GM18511 (cell line): ENCODE measurements around the gene INF2.

ENCODE experiments used
- ATAC-seq: cut with Tn5 transposase; IDR thresholded peaks from one replicate; pipeline ENCODE4 v1.9.1; 2021; ENCODE audit warnings: mild to moderate bottlenecking, moderate library complexity; ENCODE audit not compliant: unreplicated experiment

INF2 gene

GRCh38 chr14:104688505-104689108 lies 811 bp upstream of the INF2 start:
- ATAC-seq, result no peak

DNA sequence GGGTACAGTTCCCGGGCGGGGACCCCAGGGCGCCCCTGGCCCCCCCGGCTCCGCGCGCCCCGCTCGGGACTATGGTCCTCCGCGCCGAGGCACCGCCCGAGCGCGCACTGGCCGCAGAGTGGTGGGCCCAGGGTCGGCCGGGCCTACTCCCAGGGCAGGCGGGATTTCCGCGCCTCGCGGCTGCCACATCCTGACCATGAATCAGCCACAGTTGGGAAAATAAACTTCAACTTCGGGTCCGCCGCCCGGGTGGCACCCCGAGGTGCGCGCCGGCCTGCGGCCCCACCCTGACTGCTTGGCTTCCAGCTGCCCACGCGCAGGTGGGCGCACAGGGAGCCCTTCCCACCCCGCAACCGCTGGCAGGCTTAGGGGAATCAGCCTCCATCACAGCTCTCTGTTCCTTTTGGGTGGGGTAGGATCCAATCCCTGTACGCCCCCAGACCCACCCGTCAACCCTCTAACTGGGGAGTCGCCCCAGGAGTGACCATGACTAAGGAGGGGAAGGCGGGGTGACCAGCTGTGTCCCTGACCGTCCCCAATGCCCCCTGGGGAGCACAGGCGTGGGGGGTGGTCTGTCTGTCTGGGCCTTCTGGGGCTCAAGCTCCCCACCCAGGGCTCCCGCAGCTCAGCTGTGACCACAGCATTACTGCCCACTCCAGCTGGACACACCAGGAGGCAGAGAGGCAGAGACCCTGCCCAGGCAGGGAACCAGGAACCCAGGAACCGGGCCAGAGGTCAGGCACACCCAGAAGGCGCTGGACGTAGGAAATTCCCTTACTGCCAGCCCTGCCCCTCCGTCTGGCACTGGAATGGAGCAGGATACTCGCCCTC lies 678 bp downstream of the INF2 start:
- ATAC-seq, result no peak

DNA sequence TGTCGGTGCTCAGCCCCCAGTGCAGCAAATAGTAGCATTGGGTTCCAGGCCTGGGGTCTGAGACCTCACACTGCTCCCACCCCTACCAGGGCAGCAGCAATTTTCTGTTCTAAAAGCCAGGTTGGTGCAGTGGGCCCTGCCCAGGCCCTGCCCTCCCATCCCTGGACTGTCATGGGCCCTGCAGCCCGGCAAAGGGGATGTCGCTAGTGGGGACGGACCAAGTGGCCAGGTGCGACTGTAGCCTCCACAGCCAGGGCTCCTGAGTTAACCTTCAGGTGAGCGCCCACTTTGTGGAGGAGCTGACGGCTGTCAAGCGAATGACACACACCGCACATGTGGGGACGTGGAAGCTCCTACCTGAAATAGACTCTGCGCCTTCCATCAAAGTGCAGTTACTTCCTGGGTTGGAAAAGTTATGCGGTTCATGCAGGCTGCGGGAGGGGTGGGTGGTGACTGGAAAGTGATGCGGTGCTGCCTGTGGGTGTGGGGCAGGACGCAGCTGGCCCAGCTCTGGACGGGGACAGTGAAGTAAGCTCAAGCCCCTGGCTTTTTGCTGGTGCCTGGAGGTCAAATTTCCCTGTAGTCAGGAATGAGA lies 1.5 kb downstream of the INF2 start:
- no peak for ATAC-seq

- ATAC-seq, result no peak
These were observed 2.3 kb downstream of the INF2 start for GRCh38 chr14:104691546-104692260.

DNA sequence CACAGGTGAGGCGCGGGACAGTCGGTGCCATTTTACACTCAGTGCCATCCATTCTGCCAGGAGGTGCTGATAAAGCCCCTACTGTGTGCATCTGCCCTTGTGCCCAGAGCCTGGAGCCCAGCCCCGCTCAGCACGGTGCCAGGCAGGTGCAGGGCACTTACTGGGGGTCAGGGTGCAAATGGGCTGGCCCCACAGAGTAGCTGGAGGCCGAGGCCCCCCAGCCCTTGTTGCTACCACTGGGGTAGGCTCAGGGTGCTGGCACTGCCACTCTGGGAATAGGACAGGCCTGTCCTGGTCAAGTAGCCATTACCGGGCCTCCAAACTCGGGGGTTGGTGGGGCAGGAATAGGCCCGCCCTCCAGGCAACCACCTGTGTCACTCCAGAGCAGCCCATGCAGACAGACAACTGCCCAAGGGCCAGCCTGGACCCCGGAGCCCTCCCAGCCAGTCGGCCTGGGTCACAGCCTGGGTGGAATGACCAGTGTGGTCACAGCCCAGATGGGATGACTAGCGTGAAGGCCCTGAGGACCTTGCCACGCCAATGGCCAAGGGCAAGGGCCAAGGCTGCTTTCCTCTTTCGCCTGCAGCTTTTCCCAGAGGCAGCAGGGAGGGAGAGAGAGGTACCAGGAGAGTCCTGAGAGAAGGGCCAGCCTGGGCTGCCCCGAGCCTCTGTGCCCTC lies 3.0 kb downstream of the INF2 start:
- no peak for ATAC-seq

GRCh38 chr14:104692939-104693315 lies 3.5 kb downstream of the INF2 start:
- ATAC-seq, result no peak

DNA sequence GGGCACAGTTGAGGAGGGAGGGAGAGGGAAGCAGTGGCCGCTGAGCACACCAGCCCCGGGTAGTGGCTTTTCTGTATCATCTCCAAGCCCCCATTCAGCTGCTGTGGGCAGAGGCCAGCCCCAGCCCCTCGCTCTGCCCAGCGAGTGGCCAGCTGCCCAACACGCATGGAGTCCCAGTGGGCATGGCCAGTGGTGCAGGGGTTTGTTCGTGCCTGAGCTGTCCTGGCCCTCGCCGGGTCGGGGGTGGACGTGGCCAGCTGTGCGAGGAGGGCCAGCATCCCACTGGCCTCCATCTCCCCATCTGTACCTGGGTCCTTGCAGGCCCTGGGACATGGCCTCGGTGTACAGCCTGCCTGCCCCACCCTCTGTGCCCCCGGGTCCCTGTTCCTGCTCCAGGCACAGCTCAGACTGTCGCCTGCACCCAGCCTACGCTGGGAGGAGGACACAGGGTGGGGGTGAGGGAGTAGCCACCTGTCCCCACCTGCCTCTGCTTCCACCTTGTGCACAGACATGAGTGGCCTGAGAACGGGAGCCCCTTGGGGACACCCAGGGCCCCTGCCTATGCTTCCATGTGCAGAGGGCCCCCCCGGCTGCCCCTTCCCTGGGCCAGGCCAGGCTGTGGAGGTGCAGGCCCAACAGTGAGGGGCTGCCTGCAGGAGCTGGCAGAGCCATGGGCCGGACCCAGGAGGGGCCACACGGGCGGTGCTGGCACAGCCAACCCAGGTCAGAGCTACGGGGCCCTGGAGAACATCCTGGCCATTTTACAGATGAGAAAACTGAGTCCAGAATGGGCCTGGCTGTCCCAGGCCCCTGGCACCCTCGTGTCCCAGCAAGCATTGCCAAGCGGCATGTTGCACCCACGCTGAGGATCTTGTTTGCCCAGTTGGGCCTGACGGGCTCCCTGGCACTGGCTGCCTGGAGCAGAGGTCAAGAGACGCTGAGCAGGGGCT lies 4.3 kb downstream of the INF2 start:
- no peak for ATAC-seq

DNA sequence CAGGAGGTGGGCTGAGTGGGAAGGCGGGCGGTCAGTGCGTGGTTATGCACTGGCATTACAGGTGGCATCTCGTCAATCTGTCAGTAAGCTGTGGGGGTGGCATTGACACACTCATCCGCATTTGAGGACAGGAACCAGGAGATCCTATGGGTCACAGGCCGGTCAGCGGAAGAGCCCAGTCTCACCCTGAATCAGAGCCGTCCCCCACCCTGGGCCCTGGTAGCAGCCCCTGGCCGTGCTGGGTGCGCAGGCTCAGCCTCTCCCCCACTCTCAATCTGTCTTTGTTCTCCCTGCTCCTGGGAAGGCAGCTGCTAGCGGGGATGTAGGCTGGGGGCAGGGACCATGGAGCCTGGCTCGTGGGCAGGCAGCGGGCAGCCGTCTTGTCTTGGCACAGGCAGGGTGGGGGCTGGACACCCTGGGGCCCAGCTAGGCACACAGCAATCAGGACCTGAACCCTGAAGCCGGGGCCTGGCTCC lies 5.1 kb downstream of the INF2 start:
- no peak for ATAC-seq

GRCh38 chr14:104694991-104695659 lies 5.7 kb downstream of the INF2 start:
- no peak for ATAC-seq

DNA sequence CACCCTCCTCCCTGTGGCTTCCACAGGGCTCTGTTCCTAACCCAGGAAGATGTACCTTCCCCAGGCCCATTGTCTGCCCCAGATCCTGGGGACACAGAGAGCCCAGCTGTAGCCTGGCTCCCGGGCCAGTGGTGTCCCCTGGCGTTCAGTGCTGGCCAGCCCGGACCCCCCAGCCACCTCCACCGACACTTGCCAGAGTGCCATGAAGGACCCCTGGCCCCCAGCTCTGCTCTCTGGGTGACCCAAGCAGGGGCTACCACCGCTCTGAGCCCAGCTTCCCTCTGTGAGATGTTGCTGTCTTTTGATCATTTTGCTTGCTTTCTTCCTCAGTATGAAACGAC lies 6.2 kb downstream of the INF2 start:
- ATAC-seq, result no peak

DNA sequence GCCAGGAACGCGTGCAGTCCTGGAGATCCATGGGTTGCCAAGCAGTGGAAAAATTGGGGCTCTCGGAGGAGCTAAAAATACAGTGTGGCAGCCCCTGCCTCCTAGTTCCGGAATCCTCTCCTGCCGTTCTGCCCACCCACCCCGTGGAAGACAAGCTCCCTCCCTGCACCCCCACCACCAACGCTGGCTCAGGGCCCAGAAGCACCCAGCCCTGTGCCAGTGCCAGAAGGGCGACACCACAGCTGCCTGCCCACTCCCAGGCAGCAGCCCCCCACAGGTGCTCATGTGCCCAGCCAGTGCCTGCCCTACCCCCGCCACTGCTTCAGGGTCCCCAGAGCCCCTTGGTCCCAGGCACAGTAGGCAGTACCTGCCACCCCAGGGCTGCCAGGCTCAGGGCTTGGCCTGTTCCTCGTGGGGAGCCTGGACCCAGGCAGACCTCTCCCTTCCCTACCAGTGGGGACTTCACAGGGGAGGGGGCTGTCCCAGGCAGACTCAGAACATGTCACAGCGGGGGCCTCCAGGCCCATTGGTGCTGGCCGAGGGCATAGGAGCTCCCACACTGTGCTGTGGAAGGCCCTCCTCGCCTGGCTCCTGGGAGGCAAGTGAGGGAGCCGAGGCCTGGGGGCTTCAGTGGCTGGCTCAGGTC lies 7.4 kb downstream of the INF2 start:
- ATAC-seq, result no peak

GRCh38 chr14:104697317-104697703 lies 7.9 kb downstream of the INF2 start:
- ATAC-seq, result no peak

DNA sequence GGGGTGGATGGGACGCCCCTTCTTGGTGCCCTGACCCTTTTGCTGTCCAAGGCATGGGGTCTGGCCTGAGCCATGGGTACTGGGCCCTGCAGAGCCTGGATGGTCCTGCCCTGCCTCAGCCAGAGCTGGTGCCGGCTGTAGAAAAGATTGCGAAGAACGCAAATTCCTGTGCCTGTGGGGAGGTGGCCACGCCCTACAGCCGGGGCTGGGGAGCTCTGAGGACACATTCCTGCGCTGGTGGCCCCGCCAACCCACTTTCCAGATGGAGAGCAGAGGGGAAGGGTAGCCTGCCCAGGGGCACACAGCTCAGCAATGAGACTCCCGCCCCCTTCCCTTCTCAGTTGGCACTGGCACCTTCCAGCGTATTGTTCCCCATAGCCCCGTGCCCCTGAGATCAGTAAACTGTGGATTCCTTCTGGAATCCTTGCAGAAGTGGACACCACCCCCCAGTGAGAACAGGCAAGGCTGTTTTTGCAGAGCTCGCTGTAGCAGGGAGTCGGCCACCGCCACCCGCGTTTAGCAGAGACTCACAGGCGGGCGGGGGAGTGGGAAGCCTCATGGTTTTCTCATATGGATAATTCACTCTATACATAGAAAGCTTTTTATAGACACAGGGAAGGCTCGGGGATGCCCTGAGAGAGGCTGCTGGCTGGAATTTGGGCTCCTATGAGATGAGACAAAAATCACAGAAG lies 8.6 kb downstream of the INF2 start:
- ATAC-seq, result no peak

DNA sequence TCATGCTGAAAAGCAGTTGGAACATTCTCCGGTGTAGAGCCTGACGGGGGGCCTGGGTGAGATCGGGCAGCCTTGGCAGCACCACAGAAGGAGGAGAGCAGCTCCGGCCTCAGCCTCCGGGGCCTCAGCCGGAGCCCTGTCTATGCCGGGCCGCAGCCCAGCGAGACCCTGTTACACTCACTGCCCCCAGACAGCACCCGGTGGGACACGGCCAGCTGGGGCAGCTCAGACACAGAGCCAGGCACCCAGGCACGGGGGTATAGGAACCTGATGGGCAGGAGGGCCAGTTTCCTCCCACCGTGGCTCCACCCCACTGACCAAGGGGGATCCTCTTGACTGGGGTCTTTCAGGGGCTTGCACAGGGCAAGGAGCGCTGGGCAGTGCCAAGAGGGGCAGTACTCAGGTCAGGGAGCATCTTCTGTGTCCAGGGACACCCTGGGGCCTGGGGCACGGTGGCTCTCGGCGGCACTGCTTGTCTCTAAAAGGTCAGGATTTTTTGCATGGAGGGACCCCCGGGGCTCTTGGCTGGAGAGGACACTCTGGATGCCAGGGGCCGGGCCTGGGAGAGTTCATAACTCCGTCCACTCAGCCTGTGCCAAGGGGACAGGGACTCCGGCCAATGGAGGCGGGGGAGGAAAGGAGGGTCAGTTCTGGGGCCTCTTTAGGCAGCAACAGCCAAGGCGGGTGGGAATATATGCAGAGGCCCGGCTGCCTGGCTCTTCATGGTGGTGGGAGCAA lies 9.4 kb downstream of the INF2 start:
- ATAC-seq, result no peak

DNA sequence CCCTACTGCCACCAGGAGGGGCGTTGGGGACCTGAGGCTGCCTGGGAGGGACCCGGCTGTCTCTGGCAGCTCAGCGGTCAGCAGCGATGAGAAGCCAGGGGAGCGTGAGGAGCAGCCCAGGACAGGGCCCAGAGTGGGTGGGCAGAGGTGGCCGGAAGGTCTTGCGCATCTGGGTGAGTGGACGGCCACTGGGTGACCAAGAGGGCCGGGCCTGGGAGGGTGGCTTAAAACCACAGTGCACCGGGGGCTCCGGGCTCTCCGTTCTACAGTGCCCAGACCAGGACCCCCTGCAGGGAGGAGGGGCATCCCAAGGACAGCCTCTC lies 10.0 kb downstream of the INF2 start:
- no peak for ATAC-seq

DNA sequence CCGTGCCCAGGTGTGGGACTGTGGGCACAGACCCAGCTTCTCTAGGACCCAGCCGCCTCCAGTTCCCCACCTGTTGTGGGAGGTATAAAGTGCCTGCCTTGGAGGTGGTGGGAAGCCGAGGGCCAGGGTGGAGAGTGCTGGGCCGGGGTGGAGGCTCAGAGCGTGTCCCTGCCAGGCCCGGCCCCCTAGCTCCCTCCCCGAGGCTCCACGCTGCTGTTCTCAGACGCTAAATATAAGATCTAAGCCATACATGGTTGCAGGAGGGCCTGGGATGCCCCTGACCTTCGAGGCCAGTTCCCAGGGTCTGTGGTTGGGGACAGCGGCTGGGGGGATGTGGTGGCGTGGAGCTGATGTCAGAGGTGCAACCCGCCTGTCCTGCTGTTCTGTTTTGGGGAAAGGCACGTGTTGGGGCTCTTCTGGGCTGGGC lies 10.8 kb downstream of the INF2 start:
- no peak for ATAC-seq

- ATAC-seq, result no peak
These were observed 11.4 kb downstream of the INF2 start for GRCh38 chr14:104700747-104701217.
